ENCODE measurements around the gene PARVB. TPM values are rescaled to one million over a fixed set of nuclear protein-coding genes. Genes with fewer than 3 reads are reported as not detected.

PARVB gene
- polyA plus RNA-seq, 5 donors = 33.0 to 45.3 (median 35.7) TPM

GRCh38 chr22:44196731-44197131 lies 172.6 kb downstream of the PARVB start:
- DNase-seq = no peak

- no peak for DNase-seq
Observed at GRCh38 chr22:44197271-44197670, 173.2 kb downstream of the PARVB start.

- no peak for DNase-seq
Observed at GRCh38 chr22:44199164-44199563, 175.1 kb downstream of the PARVB start.

- no peak for DNase-seq
Observed at GRCh38 chr22:44199866-44200265, 175.8 kb downstream of the PARVB start.

- DNase-seq = no peak
Observed at GRCh38 chr22:44200451-44200850, 176.3 kb downstream of the PARVB start.

DNA sequence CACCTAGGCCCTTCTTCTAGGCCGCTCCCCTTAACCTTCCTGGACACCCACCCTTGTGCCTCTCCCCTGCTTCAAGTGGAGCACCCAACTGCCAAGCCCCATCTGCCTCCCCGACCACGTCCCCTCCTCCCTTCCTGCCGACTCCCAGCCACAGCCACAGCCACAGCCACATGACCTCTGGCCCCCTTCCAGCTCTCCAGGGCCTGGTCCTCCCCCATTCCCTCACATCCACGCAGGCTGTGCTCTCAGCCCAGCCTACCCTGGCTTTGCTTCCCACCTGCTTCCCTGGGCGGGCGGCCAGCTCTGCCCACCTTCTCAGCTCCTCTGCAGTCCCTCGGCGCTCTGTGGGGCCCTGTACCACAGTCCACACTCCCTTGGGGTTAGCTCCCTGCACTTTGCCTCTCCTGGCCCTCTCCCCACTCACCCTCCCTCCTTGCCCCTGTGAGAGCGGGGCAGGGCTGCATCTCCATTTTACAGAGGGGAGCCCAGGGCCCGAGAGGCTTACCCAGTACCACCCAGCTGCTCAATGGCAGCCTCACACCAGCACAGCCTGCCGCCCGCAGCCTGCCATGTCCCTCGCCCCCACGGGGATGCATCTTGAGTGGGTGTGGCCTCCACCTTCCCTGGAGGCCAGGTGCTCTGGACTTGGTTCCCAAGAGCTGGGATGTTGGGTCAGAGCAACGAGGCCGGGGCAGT lies 176.9 kb downstream of the PARVB start:
- no peak for DNase-seq

GRCh38 chr22:44201665-44202064 lies 177.6 kb downstream of the PARVB start:
- no peak for DNase-seq

- DNase-seq = no peak
Observed at GRCh38 chr22:44202261-44202789, 178.2 kb downstream of the PARVB start.

- no peak for DNase-seq
Observed at GRCh38 chr22:44203203-44203602, 179.1 kb downstream of the PARVB start.

GRCh38 chr22:44204739-44205515 lies 180.8 kb downstream of the PARVB start:
- DNase-seq = no peak

DNA sequence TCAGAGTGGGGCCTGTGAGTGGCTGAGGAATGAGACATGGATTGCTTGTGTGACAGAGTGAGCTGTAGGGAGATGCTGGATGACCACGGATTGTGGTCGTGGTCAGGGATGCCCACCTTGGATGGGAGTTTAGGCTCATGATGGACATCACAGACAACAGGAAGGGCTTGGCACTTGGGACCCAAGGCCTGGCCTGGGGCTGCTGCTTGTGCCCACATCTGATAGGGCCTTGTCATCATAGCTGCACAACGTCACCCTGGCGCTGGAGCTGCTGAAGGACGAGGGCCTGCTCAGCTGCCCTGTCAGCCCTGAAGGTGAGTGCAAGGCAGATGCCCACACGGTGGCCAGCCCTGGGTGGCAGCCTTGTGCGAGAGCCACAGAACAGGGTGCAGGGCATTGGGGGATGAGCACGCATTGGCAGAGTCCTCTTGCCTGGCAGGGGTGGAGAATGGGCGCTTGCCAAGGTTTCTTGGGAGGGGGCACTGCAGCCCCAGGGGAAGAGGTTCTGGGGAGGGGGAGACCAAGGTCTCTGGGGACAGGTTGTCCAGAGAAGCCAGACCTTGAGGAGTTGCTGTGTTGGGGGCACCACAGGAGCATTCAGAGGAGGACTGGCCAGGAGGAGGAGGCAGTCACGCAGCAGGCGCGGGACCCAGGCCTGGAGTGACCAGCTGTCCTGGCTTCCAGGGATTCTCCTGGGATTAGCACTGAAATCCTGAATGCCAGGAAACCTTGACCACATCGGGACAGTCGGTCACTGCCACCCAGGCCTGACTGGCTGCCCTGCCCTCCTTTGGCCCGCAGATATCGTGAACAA lies 181.6 kb downstream of the PARVB start:
- no peak for DNase-seq

DNA sequence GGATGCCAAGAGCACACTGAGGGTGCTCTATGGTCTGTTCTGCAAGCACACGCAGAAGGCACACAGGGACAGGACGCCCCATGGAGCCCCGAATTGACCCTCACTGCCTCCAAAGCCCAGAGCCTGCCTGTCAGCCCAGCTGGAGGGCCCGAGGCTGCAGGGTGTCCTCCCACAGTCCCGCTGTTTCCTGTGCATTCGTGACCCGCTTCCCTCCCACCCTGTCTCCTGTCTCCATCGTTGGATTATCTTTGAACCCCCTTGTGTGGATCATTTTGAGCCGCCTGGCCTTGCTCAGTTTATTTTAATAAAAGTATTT lies 182.2 kb downstream of the PARVB start:
- DNase-seq = no peak

- no peak for DNase-seq
Observed at GRCh38 chr22:44206696-44207095, 182.6 kb downstream of the PARVB start.

GRCh38 chr22:44207173-44207980 lies 183.3 kb downstream of the PARVB start:
- no peak for DNase-seq

GRCh38 chr22:44207981-44208317 lies 183.8 kb downstream of the PARVB start:
- DNase-seq = no peak

GRCh38 chr22:44209343-44209742 lies 185.2 kb downstream of the PARVB start:
- no peak for DNase-seq

- no peak for DNase-seq
Observed at GRCh38 chr22:44210722-44211121, 186.6 kb downstream of the PARVB start.

DNA sequence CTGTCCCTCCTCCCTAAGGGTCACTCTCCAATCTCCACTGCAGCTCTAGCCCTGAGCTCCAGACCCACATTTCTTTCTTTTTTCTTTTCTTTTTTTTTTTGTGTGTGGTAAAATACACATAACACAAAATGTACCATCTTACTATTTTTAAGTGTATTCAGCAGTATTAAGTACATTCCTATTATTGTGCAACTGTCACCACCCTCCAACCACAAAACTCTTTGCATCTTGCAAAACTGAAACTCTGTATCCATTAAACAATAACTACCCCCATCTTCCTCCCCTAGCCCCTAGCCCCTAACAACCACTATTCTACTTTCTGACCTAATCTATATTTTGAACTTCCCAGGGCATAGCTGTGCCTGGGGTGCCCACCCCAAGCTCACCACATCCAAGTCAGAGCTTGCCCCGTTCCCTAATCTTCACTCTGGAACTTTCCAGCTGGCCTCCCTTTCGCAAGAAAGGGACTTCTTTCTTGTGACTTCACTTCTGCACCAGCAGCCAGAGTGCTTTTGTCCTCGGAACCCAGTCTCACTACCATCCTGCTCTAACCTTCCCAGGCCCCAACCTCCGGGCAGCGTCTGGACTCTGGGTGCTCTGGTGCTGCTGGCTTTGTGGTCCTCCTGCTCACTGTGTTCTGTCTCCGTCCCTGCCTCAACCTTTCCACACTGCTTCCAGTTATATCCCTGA lies 187.3 kb downstream of the PARVB start:
- DNase-seq = no peak

- DNase-seq = peak; percentile 38 to 43
Observed at GRCh38 chr22:44211946-44212930, 188.1 kb downstream of the PARVB start.

DNA sequence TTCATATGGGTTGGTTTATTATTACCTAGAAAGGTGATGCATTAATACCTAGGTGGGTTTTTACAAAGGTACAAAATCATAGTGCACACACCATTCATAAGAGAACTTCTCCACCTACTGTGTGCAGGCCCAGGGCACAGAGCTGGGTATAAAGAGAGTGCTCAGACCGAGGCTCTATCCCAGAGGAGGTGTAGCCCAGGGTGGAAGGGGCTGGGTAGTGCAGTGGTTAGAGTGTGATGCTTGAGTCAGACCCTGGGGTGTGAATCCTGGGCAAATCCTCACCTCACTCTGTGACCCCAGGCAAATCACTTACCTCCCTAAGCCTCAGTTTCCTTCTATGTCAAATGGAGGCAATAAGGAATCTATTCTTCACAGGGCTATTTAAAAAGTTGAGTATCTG lies 188.8 kb downstream of the PARVB start:
- DNase-seq = no peak
